ENCODE results near the gene NELFB. TPM values are rescaled to one million over a fixed set of nuclear protein-coding genes. Genes with fewer than 3 reads are reported as not detected.
A peak's percentile ranks its signal among the peaks of the same experiment; 100 is the strongest.

Gene NELFB
- total and polyA plus RNA-seq, 9 of the 15 experiments (the other 6 are each of a cell fraction or from before 2014, with no cell fraction given), result 0.24 to 84.0 (median 29.7) TPM

DNA sequence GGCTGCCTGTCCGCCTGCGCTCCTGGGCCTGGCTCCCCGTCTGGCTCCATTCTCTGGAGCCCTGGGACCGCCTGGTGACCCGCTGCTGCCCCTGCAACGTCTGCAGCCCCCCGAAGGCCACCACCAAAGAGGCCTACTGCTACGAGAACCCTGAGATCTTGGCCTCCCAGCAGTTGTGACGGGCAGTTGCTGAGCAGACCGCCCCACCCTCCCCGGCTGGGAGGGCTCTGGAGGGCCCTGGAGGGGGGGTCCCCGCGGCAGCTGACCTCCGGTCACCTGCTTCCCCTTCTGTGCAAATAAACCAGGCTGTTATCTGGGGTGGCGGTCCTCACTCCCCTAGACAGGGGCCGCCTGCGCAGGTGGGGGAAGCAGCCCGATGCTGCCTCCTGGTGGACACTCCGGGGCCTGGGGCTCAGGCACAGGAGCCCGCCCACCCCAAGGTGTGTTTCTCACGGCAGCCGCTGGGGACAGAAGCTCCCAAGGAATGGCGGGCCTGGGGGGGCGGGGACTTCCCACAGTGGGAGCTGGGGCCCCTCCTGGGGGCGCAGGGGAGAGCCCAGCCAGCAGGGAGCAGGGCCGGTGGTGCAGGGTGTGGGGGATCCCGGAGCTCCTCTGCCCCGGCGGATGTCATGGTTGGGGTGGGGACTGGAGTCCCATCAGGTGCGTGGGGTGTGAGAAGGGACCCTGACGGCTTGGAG lies 18.7 kb upstream of the NELFB start (continued):
- TF ChIP-seq SLC30A9 (CRISPR knock-in tag; IDR thresholded peaks at IDR 0.05), result no peak
- TF ChIP-seq ZNF143 (CRISPR knock-in tag; IDR thresholded peaks at IDR 0.05), result no peak
- no peak for TF ChIP-seq MECOM (CRISPR knock-in tag; IDR thresholded peaks at IDR 0.05)
- TF ChIP-seq IRF2 (CRISPR knock-in tag; IDR thresholded peaks at IDR 0.05), result no peak
- peak; percentile 85; the same call in 1 of the 2 replicates for TF ChIP-seq TOE1 (IDR thresholded peaks at IDR 0.05; ENCODE audit: borderline replicate concordance)
- TF ChIP-seq TOE1 (CRISPR knock-in tag; IDR thresholded peaks at IDR 0.05; ENCODE audit: borderline replicate concordance, low read depth), result no peak
- TF ChIP-seq TRIM24 (IDR thresholded peaks at IDR 0.05), result peak; percentile 53 to 62; a peak in 3 of 4 replicates
- peak; percentile 52 for TF ChIP-seq PRDM10 (IDR thresholded peaks at IDR 0.05; ENCODE audit: partially characterized antibody)
- peak; percentile 89 for TF ChIP-seq GATA2 (CRISPR knock-in tag; IDR thresholded peaks at IDR 0.05)
- TF ChIP-seq, protein P1, sequence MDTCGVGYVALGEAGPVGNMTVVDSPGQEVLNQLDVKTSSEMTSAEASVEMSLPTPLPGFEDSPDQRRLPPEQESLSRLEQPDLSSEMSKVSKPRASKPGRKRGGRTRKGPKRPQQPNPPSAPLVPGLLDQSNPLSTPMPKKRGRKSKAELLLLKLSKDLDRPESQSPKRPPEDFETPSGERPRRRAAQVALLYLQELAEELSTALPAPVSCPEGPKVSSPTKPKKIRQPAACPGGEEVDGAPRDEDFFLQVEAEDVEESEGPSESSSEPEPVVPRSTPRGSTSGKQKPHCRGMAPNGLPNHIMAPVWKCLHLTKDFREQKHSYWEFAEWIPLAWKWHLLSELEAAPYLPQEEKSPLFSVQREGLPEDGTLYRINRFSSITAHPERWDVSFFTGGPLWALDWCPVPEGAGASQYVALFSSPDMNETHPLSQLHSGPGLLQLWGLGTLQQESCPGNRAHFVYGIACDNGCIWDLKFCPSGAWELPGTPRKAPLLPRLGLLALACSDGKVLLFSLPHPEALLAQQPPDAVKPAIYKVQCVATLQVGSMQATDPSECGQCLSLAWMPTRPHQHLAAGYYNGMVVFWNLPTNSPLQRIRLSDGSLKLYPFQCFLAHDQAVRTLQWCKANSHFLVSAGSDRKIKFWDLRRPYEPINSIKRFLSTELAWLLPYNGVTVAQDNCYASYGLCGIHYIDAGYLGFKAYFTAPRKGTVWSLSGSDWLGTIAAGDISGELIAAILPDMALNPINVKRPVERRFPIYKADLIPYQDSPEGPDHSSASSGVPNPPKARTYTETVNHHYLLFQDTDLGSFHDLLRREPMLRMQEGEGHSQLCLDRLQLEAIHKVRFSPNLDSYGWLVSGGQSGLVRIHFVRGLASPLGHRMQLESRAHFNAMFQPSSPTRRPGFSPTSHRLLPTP (IDR thresholded peaks at IDR 0.05; ENCODE audit: borderline replicate concordance, extremely low read depth, insufficient read length), result no peak
- TF ChIP-seq ZSCAN29 (IDR thresholded peaks at IDR 0.05), result no peak
- TF ChIP-seq NONO (IDR thresholded peaks at IDR 0.05; ENCODE audit: low read depth in 2 of 2, low read length in 1 of 2), result no peak
- no peak for TF ChIP-seq EP400 (IDR thresholded peaks at IDR 0.05)
- TF ChIP-seq FOXO4 (CRISPR knock-in tag; IDR thresholded peaks at IDR 0.05), result no peak
- TF ChIP-seq U2AF2 (optimal IDR thresholded peaks at IDR 0.05; ENCODE audit: low read depth, low read length), result no peak
- TF ChIP-seq SNRNP70 (optimal IDR thresholded peaks at IDR 0.05; ENCODE audit: low read depth, low read length), result no peak
- no peak for TF ChIP-seq PTRF (tag; IDR thresholded peaks at IDR 0.05)
- no peak for TF ChIP-seq XRCC3 (IDR thresholded peaks at IDR 0.05)
- TF ChIP-seq THRA (IDR thresholded peaks at IDR 0.05), result no peak
- TF ChIP-seq SAFB2 (IDR thresholded peaks at IDR 0.05; ENCODE audit: borderline replicate concordance, low read depth, low read length, severe bottlenecking), result no peak
